GM23338 (cell line): ENCODE results near the gene TLE1. TPM values are rescaled to one million over a fixed set of nuclear protein-coding genes. Genes with fewer than 3 reads are reported as not detected.

Experiments used
- ATAC-seq: fragments of 200-7000 bp; cut with Tn5 transposase; 3 replicates; pipeline ENCODE4 v1.9.1; 2020
- DNase-seq: peaks from one replicate; pipeline ENCODE4 v3.0.0-alpha.2; 2015; ENCODE audit warnings: low spot score
- H2AFZ ChIP-seq: fragments of 200-600 bp; sonication (generic); 2 replicates; pipeline ENCODE4 v1.8.0; 2016; ENCODE audit warnings: antibody characterized with exemption, mild to moderate bottlenecking, moderate library complexity
- H3F3A ChIP-seq: fragments of 200-600 bp; sonication (generic); replicated peaks from 2 replicates; pipeline ENCODE4 v1.8.0; 2017; ENCODE audit warnings: antibody characterized with exemption, mixed run types, low read depth
- H3K27ac ChIP-seq: fragments of 200-600 bp; sonication (generic); 2 replicates; pipeline ENCODE4 v1.6.1; 2016; ENCODE audit warnings: low read depth
- H3K27me3 ChIP-seq: fragments of 200-600 bp; sonication (generic); 2 replicates; pipeline ENCODE4 v1.8.0; 2016; ENCODE audit warnings: mild to moderate bottlenecking, mixed run types, moderate library complexity; ENCODE audit not compliant: insufficient read depth
- H3K36me3 ChIP-seq: fragments of 200-600 bp; sonication (generic); 2 replicates; pipeline ENCODE4 v1.8.0; 2016; ENCODE audit warnings: mild to moderate bottlenecking; ENCODE audit not compliant: insufficient read depth
- H3K4me1 ChIP-seq: fragments of 200-600 bp; sonication (generic); 2 replicates; pipeline ENCODE4 v1.8.0; 2016; ENCODE audit warnings: mild to moderate bottlenecking, moderate library complexity; ENCODE audit not compliant: insufficient read depth
- H3K4me2 ChIP-seq: fragments of 200-600 bp; sonication (generic); 2 replicates; pipeline ENCODE4 v1.7.1; 2017; ENCODE audit warnings: mixed run types
- H3K4me3 ChIP-seq: fragments of 200-600 bp; sonication (generic); 2 replicates; pipeline ENCODE4 v1.6.1; 2016; ENCODE audit warnings: mixed run types
- H3K79me2 ChIP-seq: fragments of 200-600 bp; sonication (generic); replicated peaks from 2 replicates; pipeline ENCODE4 v1.8.0; 2017; ENCODE audit warnings: mild to moderate bottlenecking; ENCODE audit not compliant: insufficient read depth
- H3K9me2 ChIP-seq: fragments of 200-600 bp; sonication (generic); 2 replicates; pipeline ENCODE4 v1.8.0; 2017; ENCODE audit not compliant: insufficient read depth
- H4K20me1 ChIP-seq: fragments of 200-600 bp; sonication (generic); replicated peaks from 2 replicates; pipeline ENCODE4 v1.8.0; 2017; ENCODE audit warnings: mild to moderate bottlenecking; ENCODE audit not compliant: insufficient read depth
- H3K27ac Mint-ChIP-seq: 2 replicates; pipeline ENCODE4 v1.8.0; 2020; ENCODE audit warnings: inconsistent platforms, mild to moderate bottlenecking, moderate library complexity, mixed read lengths
- H3K27me3 Mint-ChIP-seq: 3 replicates; pipeline ENCODE4 v1.8.0; 2022; ENCODE audit warnings: low read depth, mild to moderate bottlenecking, moderate library complexity, mixed read lengths, inconsistent platforms; ENCODE audit not compliant: insufficient read depth, poor library complexity
- H3K36me3 Mint-ChIP-seq: 3 replicates; pipeline ENCODE4 v1.8.0; 2021; ENCODE audit warnings: low read depth, mild to moderate bottlenecking, inconsistent platforms, moderate library complexity, mixed read lengths
- H3K4me1 Mint-ChIP-seq: 3 replicates; pipeline ENCODE4 v1.8.0; 2020; ENCODE audit warnings: mild to moderate bottlenecking, inconsistent platforms, mixed read lengths
- H3K4me3 Mint-ChIP-seq: 3 replicates; pipeline ENCODE4 v1.8.0; 2021; ENCODE audit warnings: moderate library complexity, mild to moderate bottlenecking, inconsistent platforms, mixed read lengths
- H3K9me3 Mint-ChIP-seq: 3 replicates; pipeline ENCODE4 v1.8.0; 2020; ENCODE audit warnings: moderate library complexity, mild to moderate bottlenecking, inconsistent platforms, mixed read lengths
- CREB1 ChIP-seq: fragments of 250-450 bp; sonication (Bioruptor Pico); IDR thresholded peaks from 2 replicates; pipeline ENCODE4 v1.5.0; 2020; ENCODE audit warnings: low read depth, mild to moderate bottlenecking, moderate library complexity
- ETS1 ChIP-seq: IDR thresholded peaks from 2 replicates; pipeline ENCODE4 v1.6.1; 2016; ENCODE audit warnings: antibody characterized with exemption
- EZH2 ChIP-seq: fragments of 200-600 bp; sonication (generic); IDR thresholded peaks from one replicate; pipeline ENCODE4 v1.8.0; 2017; ENCODE audit warnings: antibody characterized with exemption, mild to moderate bottlenecking, low read depth; ENCODE audit not compliant: unreplicated experiment
- EZH2phosphoT487 ChIP-seq: fragments of 200-600 bp; sonication (generic); IDR thresholded peaks from one replicate; pipeline ENCODE4 v1.8.1; 2018; ENCODE audit warnings: antibody characterized with exemption; ENCODE audit not compliant: unreplicated experiment
- JUNB ChIP-seq: IDR thresholded peaks from one replicate; pipeline ENCODE4 v1.6.1; 2016; ENCODE audit warnings: antibody characterized with exemption; ENCODE audit not compliant: unreplicated experiment
- NANOG ChIP-seq: IDR thresholded peaks from 2 replicates; pipeline ENCODE4 v1.6.1; 2016; ENCODE audit warnings: antibody characterized with exemption, borderline replicate concordance
- POLR2AphosphoS5 ChIP-seq: IDR thresholded peaks from 2 replicates; pipeline ENCODE4 v1.6.1; 2016; ENCODE audit warnings: antibody characterized with exemption, low read depth
- REST ChIP-seq: IDR thresholded peaks from one replicate; pipeline ENCODE4 v1.6.1; 2018; ENCODE audit warnings: antibody characterized with exemption; ENCODE audit not compliant: unreplicated experiment
- STAT1 ChIP-seq: IDR thresholded peaks from one replicate; pipeline ENCODE4 v1.6.1; 2016; ENCODE audit warnings: antibody characterized with exemption; ENCODE audit not compliant: unreplicated experiment
- ZNF114 ChIP-seq: fragments of 250-450 bp; sonication (Bioruptor Pico); IDR thresholded peaks from 2 replicates; pipeline ENCODE4 v1.5.0; 2020; ENCODE audit warnings: mild to moderate bottlenecking, moderate library complexity
- ZNF331 ChIP-seq: fragments of 250-450 bp; sonication (Bioruptor Pico); IDR thresholded peaks from 2 replicates; pipeline ENCODE4 v1.5.0; 2020; ENCODE audit warnings: low read depth, mild to moderate bottlenecking, moderate library complexity
- ZNF462 ChIP-seq: fragments of 250-450 bp; sonication (Bioruptor Pico); IDR thresholded peaks from 2 replicates; pipeline ENCODE4 v1.5.0; 2020; ENCODE audit warnings: mild to moderate bottlenecking, moderate library complexity
- polyA plus RNA-seq: library from polyadenylated mRNA; unstranded; fragments of >200 nt; fragmentation: Nextera tagmentation; extraction: Ambion mirVana; gene quantifications from 2 replicates; pipeline ENCODE4 v1.2.1, GENCODE V29; 2016
- total RNA-seq: library from RNA; depleted of rRNA; stranded (reverse); fragments of >200 nt; shearing (Covaris generic); gene quantifications from 2 replicates; pipeline ENCODE4 v1.2.3, GENCODE V29; 2014
- TF ChIP-seq, protein P1 (sequence below), 2 experiments: fragments of 200-600 bp in 1 of 2; sonication (generic) in 1 of 2; conservative IDR thresholded peaks; 2 replicates each; pipeline versions ENCODE4 v1.5.1 to v1.6.1; 2016 to 2017; ENCODE audit warnings: antibody characterized with exemption in 2 of 2, low read depth in 2 of 2, mild to moderate bottlenecking in 2 of 2, moderate library complexity in 1 of 2

TLE1 gene
- total and polyA plus RNA-seq, 2 experiments from 2014 or later = 58.1 to 132 TPM

GRCh38 chr9:81632599-81632998 lies 56.7 kb downstream of the TLE1 start:
- peaks cover 49% of the 10 kb centered on the region for H3K4me1 Mint-ChIP-seq
- Histone ChIP-seq H3K27me3 (no peaks in the 10 kb centered on the region), H3K36me3 (peaks cover 16% of the 10 kb centered on the region), H2AFZ (no peak overlapping the region), H3K4me3 (no peak overlapping the region), H3K9me2 (no peaks in the 10 kb centered on the region), H4K20me1 (peaks cover 30% of the 10 kb centered on the region), H3K4me1 (peaks cover 34% of the 10 kb centered on the region), H3K4me2 (no peak overlapping the region), H3K27ac (0 out of 2 replicates have a peak overlapping the region, but pooled peaks have one; percentile 21), H3F3A (peaks cover 9% of the 10 kb centered on the region; the same call in 1 of the 2 replicates), H3K79me2 (peaks cover 90% of the 10 kb centered on the region)
- H3K27ac Mint-ChIP-seq = no peak overlapping the region
- no peaks in the 10 kb centered on the region for H3K9me3 Mint-ChIP-seq
- ATAC-seq = no peak
- DNase-seq = no peak
- peaks cover 48% of the 10 kb centered on the region for H3K36me3 Mint-ChIP-seq
- no peak overlapping the region for H3K4me3 Mint-ChIP-seq
- peaks cover 2% of the 10 kb centered on the region for H3K27me3 Mint-ChIP-seq
- TF ChIP-seq, protein P1, sequence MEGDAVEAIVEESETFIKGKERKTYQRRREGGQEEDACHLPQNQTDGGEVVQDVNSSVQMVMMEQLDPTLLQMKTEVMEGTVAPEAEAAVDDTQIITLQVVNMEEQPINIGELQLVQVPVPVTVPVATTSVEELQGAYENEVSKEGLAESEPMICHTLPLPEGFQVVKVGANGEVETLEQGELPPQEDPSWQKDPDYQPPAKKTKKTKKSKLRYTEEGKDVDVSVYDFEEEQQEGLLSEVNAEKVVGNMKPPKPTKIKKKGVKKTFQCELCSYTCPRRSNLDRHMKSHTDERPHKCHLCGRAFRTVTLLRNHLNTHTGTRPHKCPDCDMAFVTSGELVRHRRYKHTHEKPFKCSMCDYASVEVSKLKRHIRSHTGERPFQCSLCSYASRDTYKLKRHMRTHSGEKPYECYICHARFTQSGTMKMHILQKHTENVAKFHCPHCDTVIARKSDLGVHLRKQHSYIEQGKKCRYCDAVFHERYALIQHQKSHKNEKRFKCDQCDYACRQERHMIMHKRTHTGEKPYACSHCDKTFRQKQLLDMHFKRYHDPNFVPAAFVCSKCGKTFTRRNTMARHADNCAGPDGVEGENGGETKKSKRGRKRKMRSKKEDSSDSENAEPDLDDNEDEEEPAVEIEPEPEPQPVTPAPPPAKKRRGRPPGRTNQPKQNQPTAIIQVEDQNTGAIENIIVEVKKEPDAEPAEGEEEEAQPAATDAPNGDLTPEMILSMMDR (conservative IDR thresholded peaks at IDR 0.05; ENCODE audit: low read depth in 2 of 2) = no peak
- TF ChIP-seq ZNF114 = no peak
- TF ChIP-seq CREB1 (CRISPR knock-in tag) = no peak
- no peak for TF ChIP-seq NANOG
- TF ChIP-seq ZNF462 (CRISPR knock-in tag) = no peak
- TF ChIP-seq REST = no peak
- TF ChIP-seq ZNF331 (CRISPR knock-in tag) = no peak
- no peak for TF ChIP-seq JUNB
- TF ChIP-seq EZH2phosphoT487 = no peak
- TF ChIP-seq ETS1 = no peak
- no peak for TF ChIP-seq POLR2AphosphoS5
- TF ChIP-seq STAT1 = no peak
- no peak for TF ChIP-seq EZH2
